HG02588 (cell line): ENCODE data around the gene LDLRAP1.

Experiments
- ATAC-seq: cut with Tn5 transposase; IDR thresholded peaks from one replicate; pipeline ENCODE4 v1.9.1; 2021; ENCODE audit warnings: mild to moderate bottlenecking, moderate library complexity; ENCODE audit not compliant: unreplicated experiment

LDLRAP1 gene

DNA sequence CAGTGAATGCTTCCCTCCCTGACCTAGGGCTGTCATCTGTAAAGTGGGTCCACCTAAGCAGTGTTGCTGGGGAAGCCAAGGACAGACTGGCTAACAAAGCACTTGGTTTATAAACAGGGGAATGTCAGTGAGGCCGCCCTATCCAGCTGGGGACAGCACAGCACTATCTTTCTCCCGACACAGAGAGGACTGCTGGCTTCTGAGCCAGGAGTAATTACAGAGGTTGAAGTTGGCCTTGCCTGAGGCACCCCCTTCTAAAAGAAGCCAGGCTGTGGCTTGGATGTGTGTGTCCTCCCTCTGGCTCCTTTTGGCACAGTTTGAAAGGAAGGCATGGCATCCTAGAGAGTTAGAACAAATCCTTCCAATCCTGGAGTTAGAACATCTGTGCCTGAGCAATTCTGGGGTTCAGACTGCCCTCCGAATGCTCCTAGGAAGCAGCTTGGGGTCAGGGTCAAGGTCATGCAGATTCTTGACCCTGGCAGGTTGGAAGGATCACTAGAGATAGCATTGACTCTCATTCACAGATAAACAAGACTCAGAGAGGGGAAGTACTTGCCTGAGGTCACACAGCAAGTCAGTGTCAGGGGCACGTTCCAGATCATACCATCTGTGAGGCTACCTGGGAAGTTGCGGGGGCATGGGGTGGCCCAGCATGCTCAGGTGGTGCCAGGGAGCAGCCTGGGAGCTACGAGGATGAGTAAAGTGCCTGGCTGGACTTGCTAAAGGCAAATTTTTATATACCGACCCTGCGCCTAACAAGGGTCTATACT, 1.3 kb upstream of the LDLRAP1 start:
- no peak for ATAC-seq

GRCh38 chr1:25543005-25543424, 391 bp upstream of the LDLRAP1 start:
- ATAC-seq = no peak

- ATAC-seq = no peak
Measured at GRCh38 chr1:25544243-25544764, 898 bp downstream of the LDLRAP1 start.

GRCh38 chr1:25544819-25545218, 1.4 kb downstream of the LDLRAP1 start:
- ATAC-seq = no peak

- ATAC-seq = no peak
Measured at GRCh38 chr1:25545767-25546166, 2.4 kb downstream of the LDLRAP1 start.

DNA sequence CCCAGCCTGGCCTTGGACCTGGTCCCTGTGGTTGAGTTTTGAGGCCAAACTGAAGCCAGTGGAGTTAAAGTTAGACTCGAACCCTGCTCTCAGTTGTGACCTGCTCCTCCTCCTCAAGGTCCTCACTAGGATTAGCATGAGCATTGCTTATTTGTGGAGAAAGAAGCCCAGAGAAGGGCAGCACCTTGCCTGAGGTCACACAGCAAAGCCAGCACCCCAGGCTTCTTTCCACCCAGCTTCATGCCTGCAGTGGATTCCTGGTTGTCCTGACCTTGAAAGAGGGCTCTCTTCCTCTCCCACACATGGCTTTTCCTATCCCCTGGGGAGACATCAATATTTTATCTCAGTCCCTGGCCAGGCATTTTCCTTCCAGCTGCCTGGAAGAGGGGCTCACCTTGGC, 2.8 kb downstream of the LDLRAP1 start:
- ATAC-seq = no peak

GRCh38 chr1:25548601-25549000, 5.2 kb downstream of the LDLRAP1 start:
- ATAC-seq = no peak

DNA sequence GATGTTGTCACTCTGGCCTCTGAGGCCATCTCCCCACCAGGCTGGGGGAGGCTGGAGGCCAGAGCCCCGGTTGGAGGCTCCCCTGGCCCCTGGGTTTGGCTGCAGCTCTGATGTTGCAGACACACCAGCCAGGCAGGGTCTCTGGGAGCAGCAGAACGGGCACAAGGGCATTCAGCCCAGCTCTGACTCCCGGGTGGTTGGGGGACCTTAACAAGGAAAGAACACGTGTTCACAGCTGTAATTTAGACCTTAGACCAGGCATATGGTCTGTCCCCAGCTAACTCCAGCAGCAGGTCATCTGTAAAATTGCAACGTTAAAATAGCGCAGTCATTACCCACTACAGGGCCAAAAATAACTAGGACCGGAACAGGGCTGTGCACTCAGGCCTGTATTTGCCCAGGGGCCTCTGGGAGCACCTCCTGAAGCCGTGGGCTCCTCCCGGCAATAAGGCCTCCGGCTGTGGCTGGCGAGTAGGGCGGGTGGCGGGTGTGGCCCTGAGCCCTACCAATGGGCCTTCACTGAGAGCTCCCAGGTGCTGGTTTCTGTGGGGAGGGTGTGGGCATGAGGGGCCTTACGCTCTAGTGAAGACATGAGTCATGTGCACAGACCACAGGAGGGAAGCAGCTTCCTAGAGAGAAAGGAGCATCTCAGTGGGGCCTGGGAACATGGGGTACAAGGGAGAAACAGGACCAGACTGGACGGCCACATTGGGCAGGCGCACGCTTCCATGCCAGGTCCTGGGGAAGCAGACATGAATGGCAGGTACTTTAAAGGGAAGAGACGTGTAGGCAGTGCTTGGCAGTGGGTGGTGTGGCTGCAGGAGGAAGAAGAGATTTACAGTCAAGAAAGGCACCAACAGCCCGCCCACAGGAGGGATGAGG, 6.1 kb downstream of the LDLRAP1 start:
- peak; percentile 92 for ATAC-seq

GRCh38 chr1:25550155-25550506, 6.7 kb downstream of the LDLRAP1 start:
- no peak for ATAC-seq

GRCh38 chr1:25550683-25551310, 7.4 kb downstream of the LDLRAP1 start:
- no peak for ATAC-seq

GRCh38 chr1:25553749-25554429, 10.5 kb downstream of the LDLRAP1 start:
- no peak for ATAC-seq

DNA sequence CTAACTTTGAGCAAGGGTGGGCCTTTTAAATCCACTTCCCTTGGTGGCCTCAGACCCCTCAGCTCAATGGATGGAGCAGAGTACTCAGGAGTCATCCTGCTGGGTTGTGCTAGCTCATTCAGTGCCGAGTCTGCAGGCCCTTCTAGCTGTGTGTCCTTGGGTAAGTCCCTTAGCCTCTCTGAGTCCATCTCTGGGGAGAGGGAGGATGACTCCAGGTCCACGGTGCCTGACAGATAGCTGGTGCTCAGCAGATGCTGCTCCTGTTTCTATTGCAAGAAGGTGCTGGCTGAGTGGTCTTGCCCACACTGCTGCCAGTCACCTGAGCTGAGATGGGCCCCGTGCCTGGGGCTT, 11.0 kb downstream of the LDLRAP1 start:
- ATAC-seq = no peak

- no peak for ATAC-seq
Measured at GRCh38 chr1:25554886-25555752, 11.7 kb downstream of the LDLRAP1 start.

DNA sequence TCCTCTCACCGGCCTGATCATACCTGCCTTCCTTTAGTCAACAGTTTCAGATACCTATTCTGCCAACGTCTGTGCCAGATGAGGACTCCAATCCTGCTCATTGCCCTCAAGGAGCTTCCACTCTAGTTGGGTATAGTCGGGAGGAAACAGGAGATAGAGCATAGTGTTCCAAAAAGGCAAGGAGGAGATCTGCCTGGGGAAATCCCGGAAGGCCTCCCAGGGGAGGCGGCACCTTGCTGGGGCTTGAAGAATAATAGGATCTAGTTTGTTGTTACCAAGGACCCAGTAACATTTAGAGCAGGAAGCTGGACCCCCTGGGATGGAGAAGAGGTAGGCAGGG, 12.3 kb downstream of the LDLRAP1 start:
- no peak for ATAC-seq

DNA sequence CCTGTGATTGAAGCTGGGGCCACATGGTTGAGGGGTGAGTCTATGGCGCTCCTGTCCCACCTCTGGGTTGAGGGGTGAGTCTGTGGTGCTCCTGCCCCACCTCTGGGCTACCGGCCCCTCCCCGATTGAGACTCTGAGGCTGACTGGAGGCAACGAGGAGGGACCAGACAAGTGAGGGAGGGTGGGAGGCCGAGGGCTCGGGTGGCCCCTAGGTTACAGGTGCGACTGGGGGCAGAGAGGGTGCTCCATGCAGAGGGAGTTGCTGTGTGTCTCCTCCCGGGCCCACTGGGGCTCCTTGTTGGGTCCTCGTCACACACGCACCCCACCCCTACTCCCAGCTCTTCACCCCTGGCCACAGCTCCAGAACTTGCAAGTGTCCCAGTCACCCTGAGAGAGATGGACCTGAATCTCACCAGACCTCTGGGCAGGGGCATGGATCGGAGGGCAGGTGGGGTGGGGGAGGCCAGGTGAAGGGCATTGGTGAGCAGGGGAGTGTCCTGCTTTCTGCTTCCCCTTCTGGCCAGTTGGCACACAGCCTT, 12.8 kb downstream of the LDLRAP1 start:
- no peak for ATAC-seq

GRCh38 chr1:25556791-25557476, 13.5 kb downstream of the LDLRAP1 start:
- no peak for ATAC-seq

DNA sequence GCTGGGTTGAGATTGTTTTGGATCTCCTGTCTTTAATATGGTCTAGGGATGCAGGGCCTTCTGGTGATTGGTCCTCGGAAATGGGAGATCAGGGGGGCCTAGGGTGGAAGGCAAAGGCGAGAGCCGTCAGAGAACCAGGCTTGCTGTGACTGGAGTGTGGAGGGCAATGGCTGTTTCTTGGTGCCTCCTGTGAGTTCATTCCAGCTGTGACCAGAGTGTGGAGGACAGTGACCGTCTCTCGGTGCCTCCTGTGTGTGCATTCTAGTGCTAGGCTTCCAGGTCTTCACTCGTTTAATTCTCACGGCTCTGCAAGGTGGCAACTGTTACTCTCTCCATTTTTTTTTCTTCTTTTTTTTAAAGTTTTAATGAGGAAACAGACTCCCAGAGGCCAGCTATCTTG, 14.1 kb downstream of the LDLRAP1 start:
- ATAC-seq = no peak

DNA sequence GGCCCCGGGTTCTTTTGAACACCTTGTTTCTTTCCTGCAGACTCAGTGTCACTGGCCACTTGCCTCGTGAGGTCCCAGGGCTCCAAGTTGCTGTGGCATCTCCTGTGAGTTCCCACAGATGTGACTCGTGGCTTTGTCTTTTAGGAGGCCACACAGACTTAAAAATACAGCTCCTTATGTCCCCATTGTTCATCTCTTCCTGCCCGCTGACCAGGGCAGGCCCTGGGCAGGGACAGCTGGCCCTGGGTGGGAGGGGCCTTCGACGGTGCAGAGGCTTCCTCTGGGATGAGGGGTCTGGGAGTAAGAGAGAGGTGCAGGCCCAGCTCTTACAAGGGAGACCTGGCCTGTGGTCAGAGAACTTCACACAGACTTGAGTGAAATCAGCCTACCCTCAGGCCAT, 15.6 kb downstream of the LDLRAP1 start:
- no peak for ATAC-seq

- no peak for ATAC-seq
Measured at GRCh38 chr1:25560001-25560400, 16.6 kb downstream of the LDLRAP1 start.
